Tibial nerve (tissue), 3 donors: ENCODE measurements around the gene RAB11B.

ENCODE experiments used
- CTCF ChIP-seq, 5 experiments: fragments of 200-600 bp in 3 of 5; fragments of 450-650 bp in 2 of 5; sonication (generic) in 3 of 5; IDR thresholded peaks; one replicate each; pipeline ENCODE4 v1.5.1; 2016 to 2019; ENCODE audit warnings: antibody characterized with exemption in 5 of 5, mild to moderate bottlenecking in 3 of 5, moderate library complexity in 2 of 5
- POLR2A ChIP-seq, 2 donors: fragments of 450-650 bp; IDR thresholded peaks; one replicate each; pipeline ENCODE4 v1.6.1; 2017; ENCODE audit warnings: antibody characterized with exemption in 2 of 2, mild to moderate bottlenecking in 2 of 2, moderate library complexity in 2 of 2

GRCh38 chr19:8366121-8366581 lies 24.0 kb upstream of the RAB11B start:
- TF ChIP-seq POLR2A (IDR thresholded peaks at IDR 0.05) = no peak
- no peak for TF ChIP-seq CTCF (IDR thresholded peaks at IDR 0.05)
